Sigmoid colon (tissue), 3 donors: ENCODE measurements around the gene FRZB.

Source experiments
- POLR2A ChIP-seq, 2 donors: fragments of 450-650 bp; IDR thresholded peaks; one replicate each; pipeline ENCODE4 v1.6.1; 2016; ENCODE audit warnings: antibody characterized with exemption in 2 of 2, mild to moderate bottlenecking in 2 of 2, moderate library complexity in 2 of 2
- TF ChIP-seq, protein P1 (sequence below), 4 experiments: fragments of 450-650 bp in 3 of 4; fragments of 200-600 bp in 1 of 4; IDR thresholded peaks; one replicate each; pipeline ENCODE4 v1.5.1; 2016 to 2019; ENCODE audit warnings: antibody characterized with exemption in 4 of 4, mild to moderate bottlenecking in 3 of 4, moderate library complexity in 2 of 4

DNA sequence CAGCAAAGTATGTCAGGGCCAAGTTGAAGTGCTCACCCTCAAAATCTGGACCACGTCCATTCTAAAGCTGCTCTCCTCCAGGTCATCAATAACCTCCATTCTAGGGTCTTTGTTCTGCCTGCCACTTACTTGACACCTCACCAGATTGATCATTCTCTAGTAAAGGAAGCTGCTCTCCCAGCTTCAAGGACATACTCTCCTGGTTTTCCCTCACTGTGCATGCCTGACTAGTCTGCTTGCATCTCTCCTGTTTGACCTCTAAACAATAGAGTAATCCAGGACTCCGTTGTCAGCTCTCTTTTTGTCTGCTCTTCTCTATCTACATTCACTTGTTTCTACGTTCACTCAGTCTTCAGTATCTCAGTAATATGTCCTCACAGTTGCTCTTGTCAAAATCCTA lies 59.1 kb downstream of the FRZB start:
- TF ChIP-seq, protein P1, sequence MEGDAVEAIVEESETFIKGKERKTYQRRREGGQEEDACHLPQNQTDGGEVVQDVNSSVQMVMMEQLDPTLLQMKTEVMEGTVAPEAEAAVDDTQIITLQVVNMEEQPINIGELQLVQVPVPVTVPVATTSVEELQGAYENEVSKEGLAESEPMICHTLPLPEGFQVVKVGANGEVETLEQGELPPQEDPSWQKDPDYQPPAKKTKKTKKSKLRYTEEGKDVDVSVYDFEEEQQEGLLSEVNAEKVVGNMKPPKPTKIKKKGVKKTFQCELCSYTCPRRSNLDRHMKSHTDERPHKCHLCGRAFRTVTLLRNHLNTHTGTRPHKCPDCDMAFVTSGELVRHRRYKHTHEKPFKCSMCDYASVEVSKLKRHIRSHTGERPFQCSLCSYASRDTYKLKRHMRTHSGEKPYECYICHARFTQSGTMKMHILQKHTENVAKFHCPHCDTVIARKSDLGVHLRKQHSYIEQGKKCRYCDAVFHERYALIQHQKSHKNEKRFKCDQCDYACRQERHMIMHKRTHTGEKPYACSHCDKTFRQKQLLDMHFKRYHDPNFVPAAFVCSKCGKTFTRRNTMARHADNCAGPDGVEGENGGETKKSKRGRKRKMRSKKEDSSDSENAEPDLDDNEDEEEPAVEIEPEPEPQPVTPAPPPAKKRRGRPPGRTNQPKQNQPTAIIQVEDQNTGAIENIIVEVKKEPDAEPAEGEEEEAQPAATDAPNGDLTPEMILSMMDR (IDR thresholded peaks at IDR 0.05): no peak
- no peak for TF ChIP-seq POLR2A (IDR thresholded peaks at IDR 0.05)
